Measurements from ENCODE around the gene CCDC159.

- TF ChIP-seq CTCF (IDR thresholded peaks at IDR 0.05) (no peak), USF2 (CRISPR knock-in tag; IDR thresholded peaks at IDR 0.05) (no peak), CREB1 (CRISPR knock-in tag; IDR thresholded peaks at IDR 0.05) (no peak), ATF2 (CRISPR knock-in tag; IDR thresholded peaks at IDR 0.05; ENCODE audit: borderline replicate concordance, low read depth) (no peak), CBFB (CRISPR knock-in tag; IDR thresholded peaks at IDR 0.05; ENCODE audit: low read depth) (no peak), MAX (CRISPR knock-in tag; IDR thresholded peaks at IDR 0.05) (no peak), E2F4 (CRISPR knock-in tag; IDR thresholded peaks at IDR 0.05; ENCODE audit: borderline replicate concordance, low read depth) (no peak), ZNF232 (CRISPR knock-in tag; IDR thresholded peaks at IDR 0.05) (no peak), GABPB1 (CRISPR knock-in tag; IDR thresholded peaks at IDR 0.05) (no peak), HMGXB4 (CRISPR knock-in tag; IDR thresholded peaks at IDR 0.05) (no peak)
Observed at GRCh38 chr19:11321191-11322126, 24.9 kb upstream of the CCDC159 start.
